AG04449 (cell line): ENCODE results near the gene DPH1.

ENCODE experiments used
- CTCF ChIA-PET: fragments of 350-600 bp; formaldehyde crosslinking; extraction: SDS; loops from one replicate; lab custom pipeline; 2021; ENCODE audit warnings: antibody characterized with exemption; lab: Yijun Ruan, JAX
- POLR2A ChIA-PET: fragments of 400-600, 350-600 bp; formaldehyde crosslinking; extraction: SDS; loops from one replicate; lab custom pipeline; 2020; ENCODE audit warnings: antibody characterized with exemption, inconsistent platforms; lab: Yijun Ruan, JAX
- DNase-seq: peaks from one replicate; pipeline ENCODE4 v3.0.0-alpha.2; 2010; ENCODE audit warnings: low read depth, low spot score
- H3K4me3 ChIP-seq: 2 replicates; pipeline ENCODE4 v1.5.1; 2011; ENCODE audit warnings: low read depth, mild to moderate bottlenecking, control low read depth, low read length
- CTCF ChIP-seq: IDR thresholded peaks from one replicate; pipeline ENCODE4 v1.5.1; 2011; ENCODE audit warnings: mild to moderate bottlenecking, moderate library complexity, low read length, control low read depth, inconsistent platforms; ENCODE audit not compliant: insufficient read depth; ENCODE audit errors: missing control alignments

DPH1 gene

GRCh38 chr17:2077040-2077439 lies 47.1 kb downstream of the DPH1 start:
- ChIA-PET CTCF (interaction anchor here (0.8 to 3.1 kb wide), 3 partner anchors 9 to 169 kb away, joined by 3 to 11 read pairs (median 5); no protein-coding TSS in a partner anchor), POLR2A (no interaction called here)
- TF ChIP-seq CTCF, result no peak

GRCh38 chr17:2081564-2081963 lies 51.6 kb downstream of the DPH1 start:
- CTCF ChIA-PET, result interaction anchor here (1.0 to 12.3 kb wide), 8 partner anchors 9 to 199 kb away, joined by 3 to 105 read pairs (median 10); no protein-coding TSS in a partner anchor
- no peak for TF ChIP-seq CTCF
- DNase-seq, result no peak
- no peak overlapping the region for H3K4me3 ChIP-seq
- POLR2A ChIA-PET, result interaction anchor here (0.6 to 2.2 kb wide), 9 partner anchors 9 to 156 kb away, joined by 3 to 14 read pairs (median 4); partner anchors contain the start of gene HIC1

More at GRCh38 chr17:2077040-2077439, 47.1 kb downstream of the DPH1 start:
- H3K4me3 ChIP-seq, result no peak overlapping the region
- no peak for DNase-seq

GRCh38 chr17:2082003-2082781 lies 52.2 kb downstream of the DPH1 start:
- H3K4me3 ChIP-seq, result no peak overlapping the region
- CTCF ChIA-PET, result interaction anchor here (0.7 to 12.3 kb wide), 9 partner anchors 9 to 200 kb away, joined by 3 to 105 read pairs (median 10); no protein-coding TSS in a partner anchor
- TF ChIP-seq CTCF, result no peak
- POLR2A ChIA-PET, result interaction anchor here (0.8 to 2.2 kb wide), 8 partner anchors 9 to 155 kb away, joined by 3 to 14 read pairs (median 4); partner anchors contain the start of gene HIC1
- DNase-seq, result no peak

GRCh38 chr17:2083613-2084035 lies 53.7 kb downstream of the DPH1 start:
- H3K4me3 ChIP-seq, result no peak overlapping the region
- no peak for TF ChIP-seq CTCF
- ChIA-PET CTCF (interaction anchor here (1.5 to 12.3 kb wide), 4 partner anchors 7 to 162 kb away, joined by 4 to 105 read pairs (median 11); no protein-coding TSS in a partner anchor), POLR2A (no interaction called here)
- no peak for DNase-seq

- TF ChIP-seq CTCF, result no peak
- POLR2A ChIA-PET, result interaction anchor here (1.4 kb wide), 1 partner anchor 29 kb away, joined by 7 read pairs; the partner anchor contains the start of gene HIC1
- DNase-seq, result no peak
- H3K4me3 ChIP-seq, result no peak overlapping the region
- CTCF ChIA-PET, result interaction anchor here (1.1 to 12.3 kb wide), 4 partner anchors 7 to 161 kb away, joined by 3 to 105 read pairs (median 10); no protein-coding TSS in a partner anchor
Observed at GRCh38 chr17:2084036-2084765, 54.2 kb downstream of the DPH1 start.
